Amniotic epithelial cell (primary cell): ENCODE results near the gene TMEM51.

Source experiments
- DNase-seq: peaks from one replicate; pipeline ENCODE4 v3.0.0-alpha.2; 2010; ENCODE audit warnings: low read depth

Gene TMEM51

GRCh38 chr1:15196807-15197530 lies 43.4 kb downstream of the TMEM51 start:
- DNase-seq, result no peak

- DNase-seq, result no peak
These were observed 44.3 kb downstream of the TMEM51 start for GRCh38 chr1:15197591-15198447.

- DNase-seq, result no peak
These were observed 45.1 kb downstream of the TMEM51 start for GRCh38 chr1:15198684-15199083.

- DNase-seq, result no peak
These were observed 47.7 kb downstream of the TMEM51 start for GRCh38 chr1:15201221-15201620.

- DNase-seq, result no peak
These were observed 48.5 kb downstream of the TMEM51 start for GRCh38 chr1:15201849-15202551.

GRCh38 chr1:15204931-15205330 lies 51.4 kb downstream of the TMEM51 start:
- no peak for DNase-seq

GRCh38 chr1:15205586-15206346 lies 52.2 kb downstream of the TMEM51 start:
- no peak for DNase-seq

- DNase-seq, result peak; percentile 62
These were observed 53.0 kb downstream of the TMEM51 start for GRCh38 chr1:15206418-15207030.

- DNase-seq, result no peak
These were observed 53.7 kb downstream of the TMEM51 start for GRCh38 chr1:15207031-15207828.

GRCh38 chr1:15207829-15208429 lies 54.4 kb downstream of the TMEM51 start:
- DNase-seq, result no peak

- peak; percentile 65 for DNase-seq
These were observed 57.3 kb downstream of the TMEM51 start for GRCh38 chr1:15210651-15211375.

- DNase-seq, result no peak
These were observed 57.9 kb downstream of the TMEM51 start for GRCh38 chr1:15211424-15211823.

- DNase-seq, result peak; percentile 49
These were observed 58.8 kb downstream of the TMEM51 start for GRCh38 chr1:15212216-15212953.

GRCh38 chr1:15212954-15213291 lies 59.4 kb downstream of the TMEM51 start:
- no peak for DNase-seq

- DNase-seq, result peak; percentile 89
These were observed 59.8 kb downstream of the TMEM51 start for GRCh38 chr1:15213341-15213821.

GRCh38 chr1:15214527-15214926 lies 61.0 kb downstream of the TMEM51 start:
- peak; percentile 85 for DNase-seq

GRCh38 chr1:15215116-15215515 lies 61.6 kb downstream of the TMEM51 start:
- DNase-seq, result no peak

GRCh38 chr1:15217654-15218053 lies 64.1 kb downstream of the TMEM51 start:
- DNase-seq, result no peak
